ENCODE data around the gene HENMT1. TPM values are rescaled to one million over a fixed set of nuclear protein-coding genes. Genes with fewer than 3 reads are reported as not detected.
A peak's percentile ranks its signal among the peaks of the same experiment; 100 is the strongest.

HENMT1 gene
- total RNA-seq, 1 experiment from 2014 or later, result not detected

DNA sequence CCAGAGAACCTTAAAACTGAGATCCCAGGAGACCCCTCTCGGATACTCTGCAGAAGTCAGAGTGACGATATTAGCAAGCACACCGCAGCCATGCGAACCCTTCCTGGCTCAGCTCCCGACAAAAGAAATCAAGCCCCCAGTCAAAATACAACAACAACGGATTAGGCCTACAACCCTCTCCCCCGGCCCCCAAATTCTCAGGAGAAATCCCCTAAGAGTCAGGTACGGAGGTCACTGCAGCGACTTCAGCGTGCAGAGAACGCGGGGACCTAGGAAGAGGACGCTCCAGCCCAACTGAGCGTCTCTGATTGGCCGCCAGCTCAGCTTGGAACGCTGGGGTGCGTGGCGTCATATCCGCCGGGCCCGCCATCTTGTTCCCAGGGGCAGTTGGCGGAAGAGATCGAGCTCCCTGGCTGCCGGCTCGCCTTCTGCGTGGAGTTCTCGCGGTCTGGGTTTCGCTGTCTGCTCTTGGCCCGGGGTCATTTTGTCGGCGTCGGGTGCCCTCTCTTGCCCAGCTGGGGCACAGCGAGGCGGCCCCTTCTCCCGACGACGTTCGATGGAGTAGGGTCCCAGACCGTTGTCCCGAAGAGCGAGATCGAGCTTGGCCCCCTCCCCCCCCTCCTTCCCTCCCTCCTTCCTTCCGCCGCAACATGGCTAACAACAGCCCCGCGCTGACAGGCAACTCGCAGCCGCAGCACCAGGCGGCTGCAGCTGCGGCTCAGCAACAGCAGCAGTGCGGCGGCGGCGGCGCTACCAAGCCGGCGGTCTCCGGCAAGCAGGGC lies 31.2 kb upstream of the HENMT1 start, which contains the start of gene PRPF38B:
PRPF38B (plus strand) TSS at position 369 of the 782 bp plus-strand sequence; CDS start at position 651, 282 bp downstream.
- CTCF ChIA-PET, result interaction anchor here (0.5 to 1.8 kb wide), 14 partner anchors 8 to 547 kb away, joined by 3 to 6 read pairs (median 4); no protein-coding TSS in a partner anchor
- Mint-ChIP-seq H3K27ac (ENCODE audit: low read depth, unreplicated experiment) (peak within 1 kb of the TSS; percentile 99), H3K36me3 (ENCODE audit: insufficient read depth, unreplicated experiment) (peaks cover 25% of the 10 kb centered on the region), H3K4me1 (ENCODE audit: insufficient read depth, unreplicated experiment) (peaks cover 26% of the 10 kb centered on the region), H3K4me3 (ENCODE audit: unreplicated experiment) (peak within 1 kb of the TSS; percentile 100), H3K9me3 (ENCODE audit: unreplicated experiment) (no peaks in the 10 kb centered on the region), H3K27me3 (ENCODE audit: insufficient read depth, unreplicated experiment) (no peaks in the 10 kb centered on the region)
- TF ChIP-seq CTCF (IDR thresholded peaks at IDR 0.05; ENCODE audit: unreplicated experiment), result no peak
- BruUV-seq (replicated peaks), result no TSS peak
- DNase-seq (ENCODE audit: unreplicated experiment), result peak; percentile 93
- intact Hi-C loops (cut with micrococcal nuclease), result loop anchor here (1.0 to 2.0 kb wide), 5 partner anchors 54 to 421 kb away; partner anchors contain the start of gene STXBP3
- POLR2A ChIA-PET, result interaction anchor here (0.5 to 6.0 kb wide), 39 partner anchors 9 to 1006 kb away, joined by 3 to 99 read pairs (median 4); partner anchors contain the start of genes CLCC1, CYB561D1, EEIG2 and SLC25A24

DNA sequence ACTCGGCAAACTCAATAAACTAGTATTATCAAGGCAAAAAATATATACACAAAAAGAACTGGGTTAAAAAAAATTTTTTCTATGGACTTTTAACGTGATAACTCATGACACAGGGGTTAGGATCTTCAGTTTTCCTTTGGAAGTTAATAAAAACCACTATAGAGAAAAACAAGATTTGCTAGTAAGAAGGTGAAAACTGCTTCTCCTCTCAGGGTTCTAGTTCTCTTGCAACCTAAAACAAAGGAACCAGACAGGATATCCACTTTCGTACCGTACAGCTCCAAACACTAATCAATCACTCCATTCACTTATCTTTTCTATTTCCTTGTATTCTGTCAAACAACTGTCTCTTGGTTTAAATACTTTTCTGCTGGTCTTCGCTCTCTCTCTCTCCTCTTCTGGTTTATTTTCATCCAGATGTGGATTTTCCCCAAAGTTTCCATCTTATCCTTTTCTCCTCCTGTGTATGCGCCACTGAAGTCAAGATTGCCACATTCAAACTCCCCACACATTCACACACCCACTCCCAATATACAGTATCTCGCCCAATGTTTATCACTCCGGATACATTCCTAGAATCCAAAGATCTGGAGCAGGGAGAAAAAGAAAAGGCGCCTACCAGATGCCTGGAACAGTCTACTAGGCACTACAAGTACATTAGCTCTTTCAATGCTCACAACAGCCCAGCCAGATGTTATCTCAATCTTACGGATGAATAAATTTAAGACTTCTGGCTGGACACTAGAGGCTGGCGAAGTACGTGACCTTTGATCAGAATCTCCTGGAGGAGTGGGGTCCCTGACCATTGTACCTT lies 30.4 kb upstream of the HENMT1 start:
- Mint-ChIP-seq H3K27me3 (ENCODE audit: insufficient read depth, unreplicated experiment) (no peaks in the 10 kb centered on the region), H3K9me3 (ENCODE audit: unreplicated experiment) (no peaks in the 10 kb centered on the region), H3K27ac (ENCODE audit: low read depth, unreplicated experiment) (peak overlapping the region; percentile 99), H3K4me3 (ENCODE audit: unreplicated experiment) (peak overlapping the region; percentile 100), H3K4me1 (ENCODE audit: insufficient read depth, unreplicated experiment) (peaks cover 26% of the 10 kb centered on the region), H3K36me3 (ENCODE audit: insufficient read depth, unreplicated experiment) (peaks cover 17% of the 10 kb centered on the region)
- no peak for TF ChIP-seq CTCF (IDR thresholded peaks at IDR 0.05; ENCODE audit: unreplicated experiment)
- intact Hi-C loops (cut with micrococcal nuclease), result no loop called here
- BruUV-seq (replicated peaks), result TSS peak; percentile 82
- ChIA-PET POLR2A (interaction anchor here (0.5 to 6.0 kb wide), 30 partner anchors 10 to 1005 kb away, joined by 3 to 99 read pairs (median 5); partner anchors contain the start of genes CLCC1, CYB561D1, EEIG2 and SLC25A24), CTCF (interaction anchor here (0.5 to 1.8 kb wide), 11 partner anchors 8 to 514 kb away, joined by 3 to 6 read pairs (median 3); no protein-coding TSS in a partner anchor)
- no peak for DNase-seq (ENCODE audit: unreplicated experiment)

DNA sequence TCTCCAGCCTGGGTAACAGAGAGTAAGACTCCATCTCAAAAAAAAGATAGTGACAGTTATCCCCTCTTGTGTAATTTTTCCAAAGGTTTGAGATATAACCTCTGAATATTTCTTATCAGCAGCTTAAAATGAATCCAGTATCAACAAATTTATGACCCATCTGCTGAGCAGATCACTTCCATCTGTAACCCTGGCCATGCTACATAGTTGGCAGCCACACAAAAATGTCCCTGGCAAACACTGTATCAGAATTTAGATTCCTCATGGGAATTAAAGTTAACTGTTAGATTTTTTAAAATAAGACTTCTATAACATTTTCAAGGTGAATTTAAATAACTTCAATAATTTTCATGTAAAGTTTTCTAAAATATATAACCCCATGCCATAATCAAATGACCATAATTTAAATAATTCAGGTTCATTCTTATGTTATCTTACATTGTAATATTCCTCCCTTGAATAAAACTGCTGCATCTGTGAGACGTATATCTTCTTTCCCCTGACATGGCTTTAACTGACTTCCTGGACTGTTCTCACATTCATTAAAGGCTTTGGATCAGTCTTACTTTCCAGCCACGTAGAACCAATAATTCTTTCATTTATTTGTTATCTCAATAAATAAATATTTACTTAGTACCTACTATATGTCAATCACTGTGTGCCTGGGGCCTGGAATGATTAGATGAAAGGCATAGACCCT lies 25.9 kb upstream of the HENMT1 start:
- ChIA-PET CTCF (interaction anchor here (0.6 kb wide), 2 partner anchors 8 to 60 kb away, joined by 3 to 4 read pairs; no protein-coding TSS in a partner anchor), POLR2A (no interaction called here)
- H3K9me3 Mint-ChIP-seq (ENCODE audit: unreplicated experiment), result no peaks in the 10 kb centered on the region
- H3K36me3 Mint-ChIP-seq (ENCODE audit: insufficient read depth, unreplicated experiment), result no peaks in the 10 kb centered on the region
- intact Hi-C loops (cut with micrococcal nuclease), result no loop called here
- H3K27ac Mint-ChIP-seq (ENCODE audit: low read depth, unreplicated experiment), result no peak overlapping the region
- no peak overlapping the region for H3K4me3 Mint-ChIP-seq (ENCODE audit: unreplicated experiment)
- DNase-seq (ENCODE audit: unreplicated experiment), result no peak
- no peaks in the 10 kb centered on the region for H3K27me3 Mint-ChIP-seq (ENCODE audit: insufficient read depth, unreplicated experiment)
- TF ChIP-seq CTCF (IDR thresholded peaks at IDR 0.05; ENCODE audit: unreplicated experiment), result no peak
- peaks cover 16% of the 10 kb centered on the region for H3K4me1 Mint-ChIP-seq (ENCODE audit: insufficient read depth, unreplicated experiment)
- BruUV-seq (replicated peaks), result no TSS peak
